ENCODE data around the gene GPT2.

DNA sequence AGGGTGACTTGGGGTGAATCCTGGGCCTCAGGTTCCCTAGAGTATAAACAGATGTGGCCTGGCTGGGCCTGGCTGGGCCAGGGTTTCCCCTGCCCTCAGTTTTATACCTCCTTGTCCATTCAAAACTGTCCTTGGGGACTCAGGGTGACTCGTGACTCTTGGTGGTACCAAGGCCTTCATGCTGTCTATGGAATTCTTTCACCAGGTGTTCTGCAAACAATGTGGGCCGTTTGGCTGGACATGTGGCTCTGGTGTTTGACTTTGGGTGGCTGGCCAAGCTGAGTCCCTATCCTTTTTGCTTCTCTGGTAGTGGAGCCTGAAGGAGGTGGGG lies 3.3 kb downstream of the GPT2 start:
- TF ChIP-seq, protein P1, sequence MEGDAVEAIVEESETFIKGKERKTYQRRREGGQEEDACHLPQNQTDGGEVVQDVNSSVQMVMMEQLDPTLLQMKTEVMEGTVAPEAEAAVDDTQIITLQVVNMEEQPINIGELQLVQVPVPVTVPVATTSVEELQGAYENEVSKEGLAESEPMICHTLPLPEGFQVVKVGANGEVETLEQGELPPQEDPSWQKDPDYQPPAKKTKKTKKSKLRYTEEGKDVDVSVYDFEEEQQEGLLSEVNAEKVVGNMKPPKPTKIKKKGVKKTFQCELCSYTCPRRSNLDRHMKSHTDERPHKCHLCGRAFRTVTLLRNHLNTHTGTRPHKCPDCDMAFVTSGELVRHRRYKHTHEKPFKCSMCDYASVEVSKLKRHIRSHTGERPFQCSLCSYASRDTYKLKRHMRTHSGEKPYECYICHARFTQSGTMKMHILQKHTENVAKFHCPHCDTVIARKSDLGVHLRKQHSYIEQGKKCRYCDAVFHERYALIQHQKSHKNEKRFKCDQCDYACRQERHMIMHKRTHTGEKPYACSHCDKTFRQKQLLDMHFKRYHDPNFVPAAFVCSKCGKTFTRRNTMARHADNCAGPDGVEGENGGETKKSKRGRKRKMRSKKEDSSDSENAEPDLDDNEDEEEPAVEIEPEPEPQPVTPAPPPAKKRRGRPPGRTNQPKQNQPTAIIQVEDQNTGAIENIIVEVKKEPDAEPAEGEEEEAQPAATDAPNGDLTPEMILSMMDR (IDR thresholded peaks at IDR 0.05), result no peak
- TF ChIP-seq, protein P2, sequence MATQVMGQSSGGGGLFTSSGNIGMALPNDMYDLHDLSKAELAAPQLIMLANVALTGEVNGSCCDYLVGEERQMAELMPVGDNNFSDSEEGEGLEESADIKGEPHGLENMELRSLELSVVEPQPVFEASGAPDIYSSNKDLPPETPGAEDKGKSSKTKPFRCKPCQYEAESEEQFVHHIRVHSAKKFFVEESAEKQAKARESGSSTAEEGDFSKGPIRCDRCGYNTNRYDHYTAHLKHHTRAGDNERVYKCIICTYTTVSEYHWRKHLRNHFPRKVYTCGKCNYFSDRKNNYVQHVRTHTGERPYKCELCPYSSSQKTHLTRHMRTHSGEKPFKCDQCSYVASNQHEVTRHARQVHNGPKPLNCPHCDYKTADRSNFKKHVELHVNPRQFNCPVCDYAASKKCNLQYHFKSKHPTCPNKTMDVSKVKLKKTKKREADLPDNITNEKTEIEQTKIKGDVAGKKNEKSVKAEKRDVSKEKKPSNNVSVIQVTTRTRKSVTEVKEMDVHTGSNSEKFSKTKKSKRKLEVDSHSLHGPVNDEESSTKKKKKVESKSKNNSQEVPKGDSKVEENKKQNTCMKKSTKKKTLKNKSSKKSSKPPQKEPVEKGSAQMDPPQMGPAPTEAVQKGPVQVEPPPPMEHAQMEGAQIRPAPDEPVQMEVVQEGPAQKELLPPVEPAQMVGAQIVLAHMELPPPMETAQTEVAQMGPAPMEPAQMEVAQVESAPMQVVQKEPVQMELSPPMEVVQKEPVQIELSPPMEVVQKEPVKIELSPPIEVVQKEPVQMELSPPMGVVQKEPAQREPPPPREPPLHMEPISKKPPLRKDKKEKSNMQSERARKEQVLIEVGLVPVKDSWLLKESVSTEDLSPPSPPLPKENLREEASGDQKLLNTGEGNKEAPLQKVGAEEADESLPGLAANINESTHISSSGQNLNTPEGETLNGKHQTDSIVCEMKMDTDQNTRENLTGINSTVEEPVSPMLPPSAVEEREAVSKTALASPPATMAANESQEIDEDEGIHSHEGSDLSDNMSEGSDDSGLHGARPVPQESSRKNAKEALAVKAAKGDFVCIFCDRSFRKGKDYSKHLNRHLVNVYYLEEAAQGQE (IDR thresholded peaks at IDR 0.05; ENCODE audit: insufficient read depth in 1 of 2, low read depth in 2 of 2, low read length in 1 of 2), result no peak
- no peak for TF ChIP-seq TCF7L2 (IDR thresholded peaks at IDR 0.05; ENCODE audit: low read depth, low read length)
- TF ChIP-seq POLR2AphosphoS5 (IDR thresholded peaks at IDR 0.05; ENCODE audit: low read depth, low read length), result no peak
